ENCODE data around the gene MACF1. TPM values are rescaled to one million over a fixed set of nuclear protein-coding genes. Genes with fewer than 3 reads are reported as not detected.
"Not testable (repeated sequence)": the region's sequence is repeated elsewhere in the genome, so short reads cannot be mapped to it uniquely, and the experiment has no call there.

Gene MACF1
- total RNA-seq, 4 donors from 2014 or later: 230 to 378 (median 300) TPM

GRCh38 chr1:39526466-39527189, 322.1 kb downstream of the MACF1 start:
- no peak for TF ChIP-seq CTCF (IDR thresholded peaks at IDR 0.05)
- ATAC-seq (ENCODE audit: low FRiP score) (no peak), DNase-seq (ENCODE audit: low spot score) (no peak)

- not testable (repeated sequence) for DNase-seq (ENCODE audit: low spot score); ATAC-seq (ENCODE audit: low FRiP score)
Measured at GRCh38 chr1:39527190-39527579, 322.7 kb downstream of the MACF1 start.

- DNase-seq (ENCODE audit: low spot score): no peak
- no peak for TF ChIP-seq CTCF (IDR thresholded peaks at IDR 0.05)
- no peak for ATAC-seq (ENCODE audit: low FRiP score)
Measured at GRCh38 chr1:39528082-39528481, 323.6 kb downstream of the MACF1 start.

GRCh38 chr1:39529901-39530535, 325.5 kb downstream of the MACF1 start:
- DNase-seq (ENCODE audit: low spot score): no peak
- ATAC-seq (ENCODE audit: low FRiP score): no peak
- no peak for TF ChIP-seq CTCF (IDR thresholded peaks at IDR 0.05)

- no peak for DNase-seq (ENCODE audit: low spot score)
- no peak for TF ChIP-seq CTCF (IDR thresholded peaks at IDR 0.05)
- no peak for ATAC-seq (ENCODE audit: low FRiP score)
Measured at GRCh38 chr1:39531526-39531925, 327.0 kb downstream of the MACF1 start.

- ATAC-seq (ENCODE audit: low FRiP score) (no peak), DNase-seq (ENCODE audit: low spot score) (no peak)
- TF ChIP-seq CTCF (IDR thresholded peaks at IDR 0.05): no peak
Measured at GRCh38 chr1:39533442-39533841, 328.9 kb downstream of the MACF1 start.

Other genes with a start within 250 kb of the MACF1 start
- 10 to 100 TPM; 31.1 to 56.6 (median 46.7) TPM for gene AKIRIN1, start 213.4 kb upstream of the MACF1 start, total RNA-seq
- 100 to 1,000 TPM; 304 to 609 (median 443) TPM for gene NDUFS5, start 178.3 kb upstream of the MACF1 start, total RNA-seq